Liver (tissue), 2 donors: Measurements from ENCODE around the gene LRIT2.

ENCODE experiments used
- CTCF ChIP-seq: fragments of 150-350 bp; IDR thresholded peaks from 2 replicates; pipeline ENCODE4 v1.5.1; 2017; ENCODE audit warnings: improper control_type of control experiment, low read depth, low read length; ENCODE audit not compliant: missing input control
- REST ChIP-seq: IDR thresholded peaks from 2 replicates; pipeline ENCODE4 v1.6.1; 2016; ENCODE audit warnings: antibody characterized with exemption, mild to moderate bottlenecking
- YY1 ChIP-seq: IDR thresholded peaks from 2 replicates; pipeline ENCODE4 v1.6.1; 2016; ENCODE audit warnings: antibody characterized with exemption, mild to moderate bottlenecking
- donor health status: healthy.

GRCh38 chr10:84196941-84197340 is 28.4 kb downstream of the LRIT2 start:
- TF ChIP-seq REST (no peak), CTCF (no peak), YY1 (no peak)
